ENCODE data around the gene TMEM107.

Gene TMEM107

GRCh38 chr17:8131844-8132441, 44.2 kb downstream of the TMEM107 start:
- no peak for DNase-seq

- no peak for DNase-seq
These were observed 47.9 kb downstream of the TMEM107 start for GRCh38 chr17:8128125-8128784.

DNA sequence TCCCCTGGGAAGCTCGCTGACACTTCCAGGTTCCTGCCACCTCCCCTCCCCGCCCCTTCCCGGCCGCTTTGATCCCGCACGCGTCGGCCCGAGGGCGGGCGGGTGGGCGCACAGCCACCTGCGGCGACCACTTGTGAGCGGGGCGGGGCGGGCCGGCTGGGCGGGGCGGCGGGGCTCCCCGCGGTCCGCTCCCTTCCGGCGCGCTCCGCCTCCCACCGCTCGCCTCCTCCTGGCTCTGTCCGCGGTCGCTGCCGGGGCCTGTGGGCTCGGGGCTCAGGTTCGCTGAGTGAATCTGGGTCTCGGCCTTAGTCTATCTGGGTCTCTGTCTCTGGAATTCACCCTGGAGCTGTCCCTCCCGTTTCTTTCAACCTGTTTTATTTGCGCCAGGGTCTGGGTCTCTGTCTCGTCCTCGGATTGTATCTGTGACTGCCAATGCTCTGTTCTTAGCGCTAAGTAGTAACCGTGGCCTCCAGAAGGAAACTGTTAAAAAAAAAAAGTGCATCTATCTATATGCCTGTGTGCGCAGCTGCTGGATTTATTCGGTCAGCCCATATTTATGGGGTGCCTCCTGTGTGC, 49.6 kb downstream of the TMEM107 start:
- peak in 2 of 6 experiments; percentile 27 to 47 for DNase-seq

DNA sequence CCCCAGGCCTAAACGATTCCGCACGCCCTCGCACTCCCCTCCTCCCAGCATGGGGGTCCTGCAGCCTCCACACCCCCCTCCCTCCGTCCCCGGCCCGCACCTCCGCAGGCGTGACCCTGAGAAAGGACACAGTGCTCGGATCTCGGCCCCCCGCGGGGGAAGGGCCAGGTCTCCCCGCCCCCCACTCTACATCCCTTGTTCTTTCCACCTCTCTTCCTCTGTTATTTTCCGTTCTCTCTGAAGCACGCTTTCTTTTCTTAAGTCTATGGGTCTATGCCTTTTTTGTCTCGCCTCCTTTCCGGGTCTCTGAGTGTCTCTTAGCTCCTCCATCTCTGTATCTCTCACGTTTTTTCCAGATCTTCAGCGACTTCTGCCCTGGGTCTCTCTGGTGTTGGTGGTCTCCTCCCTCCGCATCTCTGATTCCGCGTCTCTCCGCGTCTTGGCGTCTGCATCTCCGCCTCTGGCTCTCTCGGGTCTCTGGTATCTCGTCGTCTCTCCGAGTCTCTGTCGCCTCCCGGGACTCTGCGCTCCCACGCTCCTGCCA, 50.2 kb downstream of the TMEM107 start:
- DNase-seq: peak in 2 of 6 experiments; percentile 53 to 55

DNA sequence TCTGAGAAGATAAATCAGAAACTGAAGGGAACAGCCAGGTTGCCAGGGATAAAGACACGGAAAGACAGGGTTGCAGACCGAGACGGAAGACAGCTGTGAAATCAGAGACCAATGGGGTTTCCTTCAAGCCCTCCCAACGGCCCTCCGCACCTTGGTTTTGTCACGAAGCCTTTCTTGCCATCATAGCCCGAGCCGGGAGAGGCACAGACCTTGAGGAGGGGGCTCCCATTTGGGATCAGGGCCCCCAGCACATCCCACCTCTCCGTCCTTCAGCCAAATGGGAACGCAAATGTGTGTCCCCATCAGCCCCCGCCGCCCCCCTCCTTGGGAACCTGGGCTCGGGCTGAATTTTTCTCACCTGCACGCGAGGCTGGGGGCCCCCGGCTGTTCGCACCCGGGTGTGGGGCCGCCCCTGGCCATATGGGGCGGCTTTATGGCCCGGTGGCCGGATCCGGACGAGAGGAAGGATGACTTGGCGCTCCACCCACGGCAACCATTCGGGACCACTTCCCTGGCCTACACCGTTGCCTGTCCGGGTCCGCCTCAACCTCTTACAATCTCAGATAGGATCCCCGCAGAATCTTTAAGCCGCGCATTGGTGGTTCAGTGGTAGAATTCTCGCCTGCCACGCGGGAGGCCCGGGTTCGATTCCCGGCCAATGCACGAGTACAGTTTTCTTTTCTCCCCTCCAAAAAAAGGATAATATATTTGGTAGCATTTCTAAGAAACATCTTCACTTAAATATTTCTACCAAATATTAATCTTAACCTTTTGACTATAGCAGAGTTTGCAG, 50.8 kb downstream of the TMEM107 start:
- peak; percentile 80 to 93 (median 86) for DNase-seq

DNA sequence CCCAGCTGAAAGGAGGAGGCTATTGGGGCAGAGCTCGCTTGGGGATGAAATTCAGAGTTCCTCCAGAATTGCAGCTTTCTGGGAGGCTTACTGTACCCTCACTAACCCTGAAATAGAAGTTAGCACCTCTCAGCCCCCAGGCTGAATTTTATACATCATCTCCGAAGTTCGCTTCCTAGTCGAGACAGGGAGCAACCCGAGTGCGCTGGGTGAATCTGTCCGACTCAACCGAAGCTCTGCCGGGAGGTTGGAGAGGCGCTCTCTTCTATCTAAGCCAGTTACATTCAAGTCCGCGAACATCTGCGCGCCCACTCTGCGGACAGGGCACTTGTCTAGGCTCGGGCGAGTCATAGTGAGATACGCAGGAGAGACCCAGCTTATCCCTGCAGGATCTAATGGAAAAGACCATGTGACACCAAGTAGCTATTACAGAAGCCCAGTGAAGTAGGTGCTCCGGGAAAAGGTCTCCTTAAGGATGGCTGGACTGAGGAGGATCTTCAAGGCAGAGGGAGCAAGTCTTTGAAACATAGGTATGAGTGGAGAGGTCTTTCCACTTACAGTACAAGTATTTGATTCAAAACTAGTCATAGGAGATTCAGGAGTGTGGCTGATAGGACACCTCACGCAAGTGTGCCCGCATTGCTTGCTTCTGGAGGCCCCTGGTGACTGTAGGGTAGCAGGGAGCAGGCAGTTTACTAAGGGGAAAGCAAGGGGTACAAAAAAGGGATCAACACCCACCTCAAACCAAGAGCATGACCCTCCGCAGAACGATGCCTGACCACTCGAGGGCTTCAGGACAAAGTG, 51.6 kb downstream of the TMEM107 start:
- no peak for DNase-seq

DNA sequence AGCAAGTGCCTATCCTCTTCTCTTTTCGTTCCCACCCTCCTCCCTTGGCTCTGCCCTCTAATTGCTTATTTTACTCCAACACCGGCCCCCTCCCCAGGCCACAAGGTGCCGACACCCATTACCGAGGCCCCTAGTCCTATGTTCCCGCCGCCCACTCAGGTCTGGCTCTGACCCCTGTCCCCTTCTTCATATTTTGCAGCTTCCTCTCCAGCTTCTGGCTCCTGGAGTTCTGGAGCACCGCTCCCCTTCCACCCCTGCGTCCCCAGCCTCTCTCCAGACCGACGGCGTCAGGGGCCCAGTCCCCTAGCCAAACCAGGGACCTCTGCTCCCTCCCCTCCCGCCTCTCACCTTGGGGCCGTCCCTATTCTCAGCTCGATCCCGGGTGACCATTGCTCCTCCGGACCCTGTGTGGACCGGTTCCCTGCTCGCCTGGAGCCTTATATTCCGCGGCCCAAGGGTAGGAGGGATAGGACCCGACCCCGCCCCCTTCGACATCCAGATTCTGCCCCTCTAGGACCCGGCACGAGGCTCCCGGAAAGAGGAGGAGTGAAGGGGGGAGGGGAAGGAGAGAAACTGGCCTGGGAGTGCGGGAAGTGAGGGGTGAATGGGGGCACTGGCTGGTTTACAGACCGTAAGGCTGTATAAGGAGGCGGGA, 52.4 kb downstream of the TMEM107 start, which contains the start of gene HES7:
Gene HES7 (minus strand): TSS at position 412 of the 655 bp plus-strand sequence. CDS start 22 bp downstream, at position 390.
- DNase-seq: no peak

DNA sequence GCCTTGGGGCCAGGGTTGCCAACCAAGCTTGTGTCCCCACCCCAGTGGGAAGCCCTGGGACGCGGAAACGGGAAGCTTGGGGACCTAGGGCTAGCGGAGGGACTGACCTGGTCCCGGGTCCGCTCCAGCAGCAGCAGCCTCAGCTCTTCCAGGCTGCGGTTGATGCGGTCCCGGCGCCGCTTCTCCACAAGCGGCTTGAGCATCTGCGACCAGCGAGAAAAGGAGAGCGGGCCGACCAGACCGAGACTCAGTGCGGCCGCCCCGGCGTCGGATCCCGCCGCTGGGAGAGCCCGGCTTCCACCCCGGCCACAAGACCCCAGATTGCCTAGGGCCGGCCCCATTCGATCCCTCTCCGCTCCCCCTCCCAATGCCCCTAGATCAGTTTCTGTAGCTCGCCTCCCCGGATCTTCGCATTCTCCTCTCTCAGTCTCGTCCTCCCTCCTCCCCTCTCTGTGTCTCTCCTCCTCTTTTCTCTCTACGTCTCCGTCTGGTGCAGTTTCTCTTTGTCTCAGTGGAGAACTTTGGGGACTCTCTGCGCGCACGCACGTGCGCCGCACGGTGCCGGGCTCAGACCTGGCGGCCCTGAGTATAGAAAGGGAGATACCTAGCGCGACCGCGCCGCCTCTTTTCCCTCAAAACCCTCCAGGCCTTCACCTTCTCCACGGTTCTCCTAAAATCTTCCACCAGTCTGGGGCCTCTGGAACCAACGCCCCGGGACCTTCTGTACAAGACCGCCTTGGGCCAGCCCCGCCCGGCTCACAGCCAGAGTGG, 53.1 kb downstream of the TMEM107 start:
- DNase-seq: peak in 4 of 6 experiments; percentile 23 to 63 (median 40)

Data from stimulated activated naive CD4-positive, alpha-beta T cell (primary cell).